Vagina (tissue), 2 donors: ENCODE results near the gene CALB2. TPM values are rescaled to one million over a fixed set of nuclear protein-coding genes. Genes with fewer than 3 reads are reported as not detected.

ENCODE experiments used
- DNase-seq, 2 donors: peaks; one replicate each; pipeline ENCODE4 v3.0.0-alpha.2; 2017; ENCODE audit errors: extremely low spot score in 2 of 2
- H3K27ac ChIP-seq: fragments of 200-600 bp; sonication (generic); one replicate; pipeline ENCODE4 v1.5.1; 2019
- H3K27me3 ChIP-seq: fragments of 200-600 bp; sonication (generic); one replicate; pipeline ENCODE4 v1.5.1; 2019
- H3K36me3 ChIP-seq, 2 donors: fragments of 200-600 bp; sonication (generic); one replicate each; pipeline ENCODE4 v1.5.1; 2017 to 2019
- H3K4me1 ChIP-seq: fragments of 200-600 bp; sonication (generic); one replicate; pipeline ENCODE4 v1.5.1; 2019
- H3K4me3 ChIP-seq, 2 donors: fragments of 200-600 bp; sonication (generic); 1 replicate in 1 of 2; 2 replicates in 1 of 2; pipeline ENCODE4 v1.5.1; 2016 to 2019
- H3K9me3 ChIP-seq: fragments of 200-600 bp; sonication (generic); one replicate; pipeline ENCODE4 v1.5.1; 2019
- POLR2A ChIP-seq, 2 donors: fragments of 450-650 bp; IDR thresholded peaks; one replicate each; pipeline ENCODE4 v1.6.1; 2017; ENCODE audit warnings: antibody characterized with exemption in 2 of 2, mild to moderate bottlenecking in 2 of 2, moderate library complexity in 2 of 2
- POLR2AphosphoS5 ChIP-seq, 2 donors: sonication (generic); formaldehyde crosslinking; IDR thresholded peaks; one replicate each; pipeline ENCODE4 v1.9.0; 2017; ENCODE audit warnings: antibody characterized with exemption in 2 of 2, mild to moderate bottlenecking in 2 of 2, low read depth in 1 of 2; ENCODE audit not compliant: insufficient read depth in 1 of 2
- intact Hi-C: fragments of 100-400 bp; cut with DNase I; formaldehyde crosslinking; loops from one replicate; pipeline ENCODE4 v1.15.1; 2023
- total RNA-seq: library from RNA; depleted of rRNA; stranded (reverse); fragments of >200 nt; gene quantifications from one replicate; pipeline ENCODE4 v1.2.3, GENCODE V29; 2016
- TF ChIP-seq, protein P1 (sequence below), 3 experiments: fragments of 450-650 bp in 2 of 3; fragments of 200-600 bp in 1 of 3; sonication (generic) in 1 of 3; IDR thresholded peaks; one replicate each; pipeline ENCODE4 v1.5.1; 2017 to 2019; ENCODE audit warnings: antibody characterized with exemption in 3 of 3, mild to moderate bottlenecking in 2 of 3, moderate library complexity in 2 of 3

The CALB2 gene
- total RNA-seq, 1 donor from 2014 or later = 3.9 TPM

DNA sequence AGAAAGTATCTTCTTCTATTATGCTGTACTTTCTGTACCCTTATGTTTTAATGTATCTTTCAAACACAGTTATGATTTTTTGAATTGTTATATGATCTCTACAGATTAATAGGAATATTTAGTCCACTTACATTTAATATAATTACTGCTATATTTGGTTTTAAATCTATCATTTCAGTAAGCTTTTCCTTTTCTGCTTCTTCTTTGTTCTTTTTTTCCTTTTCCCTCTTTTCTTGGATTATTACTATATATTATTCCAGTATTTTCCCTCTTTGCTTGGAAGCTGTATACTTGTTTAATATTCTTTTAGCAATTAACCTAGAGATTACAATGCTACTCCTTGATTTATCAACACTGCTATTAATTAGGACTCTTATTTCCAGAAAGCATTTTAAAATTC is 69.9 kb downstream of the CALB2 start:
- DNase-seq = no peak

DNA sequence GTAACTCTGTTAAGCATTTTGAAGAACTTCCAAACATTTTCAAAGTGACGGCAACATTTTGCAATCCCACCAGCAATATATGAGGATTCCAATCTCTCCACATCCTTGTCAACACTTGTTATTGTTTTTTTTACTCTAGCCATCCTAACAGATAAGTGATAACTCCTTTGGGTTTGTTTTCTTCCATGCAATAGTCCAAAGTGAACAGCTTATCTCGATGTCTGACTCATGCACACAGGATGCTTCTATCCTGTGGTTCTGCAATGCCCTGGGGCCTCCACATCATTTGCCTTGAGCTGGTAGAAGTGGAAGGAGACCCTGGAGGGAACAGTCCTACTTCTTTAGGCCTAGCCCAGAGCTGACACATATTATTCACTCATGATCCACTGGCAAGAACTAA is 70.4 kb downstream of the CALB2 start:
- peaks cover 4% of the 10 kb centered on the region for H3K27me3 ChIP-seq
- no peak for TF ChIP-seq POLR2AphosphoS5 (IDR thresholded peaks at IDR 0.05; ENCODE audit: insufficient read depth in 1 of 2, low read depth in 1 of 2)
- no peak for TF ChIP-seq POLR2A (IDR thresholded peaks at IDR 0.05)
- TF ChIP-seq, protein P1, sequence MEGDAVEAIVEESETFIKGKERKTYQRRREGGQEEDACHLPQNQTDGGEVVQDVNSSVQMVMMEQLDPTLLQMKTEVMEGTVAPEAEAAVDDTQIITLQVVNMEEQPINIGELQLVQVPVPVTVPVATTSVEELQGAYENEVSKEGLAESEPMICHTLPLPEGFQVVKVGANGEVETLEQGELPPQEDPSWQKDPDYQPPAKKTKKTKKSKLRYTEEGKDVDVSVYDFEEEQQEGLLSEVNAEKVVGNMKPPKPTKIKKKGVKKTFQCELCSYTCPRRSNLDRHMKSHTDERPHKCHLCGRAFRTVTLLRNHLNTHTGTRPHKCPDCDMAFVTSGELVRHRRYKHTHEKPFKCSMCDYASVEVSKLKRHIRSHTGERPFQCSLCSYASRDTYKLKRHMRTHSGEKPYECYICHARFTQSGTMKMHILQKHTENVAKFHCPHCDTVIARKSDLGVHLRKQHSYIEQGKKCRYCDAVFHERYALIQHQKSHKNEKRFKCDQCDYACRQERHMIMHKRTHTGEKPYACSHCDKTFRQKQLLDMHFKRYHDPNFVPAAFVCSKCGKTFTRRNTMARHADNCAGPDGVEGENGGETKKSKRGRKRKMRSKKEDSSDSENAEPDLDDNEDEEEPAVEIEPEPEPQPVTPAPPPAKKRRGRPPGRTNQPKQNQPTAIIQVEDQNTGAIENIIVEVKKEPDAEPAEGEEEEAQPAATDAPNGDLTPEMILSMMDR (IDR thresholded peaks at IDR 0.05) = no peak
- no peaks in the 10 kb centered on the region for H3K4me1 ChIP-seq
- intact Hi-C loops = no loop called here
- H3K9me3 ChIP-seq = no peaks in the 10 kb centered on the region
- no peak overlapping the region for H3K4me3 ChIP-seq
- H3K36me3 ChIP-seq = no peaks in the 10 kb centered on the region
- DNase-seq = no peak
- H3K27ac ChIP-seq = no peak overlapping the region

More for the DNA sequence above, 69.9 kb downstream of the CALB2 start:
- Histone ChIP-seq H3K4me1 (no peaks in the 10 kb centered on the region), H3K27me3 (peaks cover 4% of the 10 kb centered on the region), H3K36me3 (no peaks in the 10 kb centered on the region), H3K4me3 (no peak overlapping the region), H3K27ac (no peak overlapping the region), H3K9me3 (no peaks in the 10 kb centered on the region)
- intact Hi-C loops = no loop called here
- TF ChIP-seq POLR2AphosphoS5 (IDR thresholded peaks at IDR 0.05; ENCODE audit: insufficient read depth in 1 of 2, low read depth in 1 of 2) (no peak), POLR2A (IDR thresholded peaks at IDR 0.05) (no peak)
- TF ChIP-seq, protein P1 (IDR thresholded peaks at IDR 0.05) = no peak

DNA sequence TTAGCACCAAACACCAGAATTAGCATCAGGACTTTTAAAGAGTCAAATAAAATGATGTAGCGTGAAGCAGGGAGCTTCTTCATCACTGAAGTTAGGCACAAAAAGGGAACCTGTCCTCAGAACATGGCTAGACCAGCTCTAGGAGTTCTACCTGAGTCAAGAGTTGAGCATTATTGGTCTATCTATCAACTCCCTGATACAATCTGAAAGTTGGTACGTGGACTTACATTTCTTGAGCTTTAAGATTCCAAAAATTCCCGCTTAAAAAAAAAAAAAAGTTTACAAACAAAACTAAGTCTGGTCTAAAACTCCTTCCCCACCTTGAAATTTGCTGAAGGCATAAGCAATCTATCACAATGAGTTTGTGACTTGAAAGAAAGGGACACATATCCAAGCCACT is 71.1 kb downstream of the CALB2 start:
- Histone ChIP-seq H3K27me3 (peaks cover 4% of the 10 kb centered on the region), H3K4me1 (no peaks in the 10 kb centered on the region), H3K36me3 (no peaks in the 10 kb centered on the region), H3K27ac (no peak overlapping the region), H3K9me3 (no peaks in the 10 kb centered on the region), H3K4me3 (no peak overlapping the region)
- TF ChIP-seq POLR2A (IDR thresholded peaks at IDR 0.05) (no peak), POLR2AphosphoS5 (IDR thresholded peaks at IDR 0.05; ENCODE audit: insufficient read depth in 1 of 2, low read depth in 1 of 2) (no peak)
- TF ChIP-seq, protein P1 (IDR thresholded peaks at IDR 0.05) = no peak
- no peak for DNase-seq
- intact Hi-C loops = no loop called here

GRCh38 chr16:71430744-71431143 is 72.2 kb downstream of the CALB2 start:
- Histone ChIP-seq H3K36me3 (no peaks in the 10 kb centered on the region), H3K27me3 (peaks cover 1% of the 10 kb centered on the region), H3K4me1 (no peaks in the 10 kb centered on the region), H3K9me3 (no peaks in the 10 kb centered on the region), H3K4me3 (no peak overlapping the region), H3K27ac (no peak overlapping the region)
- no peak for DNase-seq
- intact Hi-C loops = no loop called here
- TF ChIP-seq POLR2A (IDR thresholded peaks at IDR 0.05) (no peak), POLR2AphosphoS5 (IDR thresholded peaks at IDR 0.05; ENCODE audit: insufficient read depth in 1 of 2, low read depth in 1 of 2) (no peak)
- TF ChIP-seq, protein P1 (IDR thresholded peaks at IDR 0.05) = no peak

GRCh38 chr16:71431176-71431575 is 72.7 kb downstream of the CALB2 start:
- no peak overlapping the region for H3K4me3 ChIP-seq
- intact Hi-C loops = no loop called here

More at GRCh38 chr16:71431176-71431575, 72.7 kb downstream of the CALB2 start:
- TF ChIP-seq, protein P1 (IDR thresholded peaks at IDR 0.05) = no peak
- TF ChIP-seq POLR2A (IDR thresholded peaks at IDR 0.05) = no peak
- no peak for TF ChIP-seq POLR2AphosphoS5 (IDR thresholded peaks at IDR 0.05; ENCODE audit: insufficient read depth in 1 of 2, low read depth in 1 of 2)
- H3K27me3 ChIP-seq = no peaks in the 10 kb centered on the region
- no peak for DNase-seq
- no peaks in the 10 kb centered on the region for H3K9me3 ChIP-seq
- H3K36me3 ChIP-seq = no peaks in the 10 kb centered on the region
- H3K4me1 ChIP-seq = no peaks in the 10 kb centered on the region
- no peak overlapping the region for H3K27ac ChIP-seq
